IPS-18a (cell line): Measurements from ENCODE around the gene CUTC.

Experiments used
- H3K27ac ChIP-seq: one replicate; pipeline ENCODE4 v1.5.1; 2013; ENCODE audit warnings: low read length
- H3K27me3 ChIP-seq: one replicate; pipeline ENCODE4 v1.6.1; 2013; ENCODE audit warnings: mild to moderate bottlenecking, low read length; ENCODE audit not compliant: control insufficient read depth, insufficient read depth
- H3K36me3 ChIP-seq: one replicate; pipeline ENCODE4 v1.6.1; 2013; ENCODE audit warnings: low read depth, low read length; ENCODE audit not compliant: control insufficient read depth
- H3K4me1 ChIP-seq: one replicate; pipeline ENCODE4 v1.6.1; 2013; ENCODE audit warnings: low read depth, low read length; ENCODE audit not compliant: control insufficient read depth
- H3K4me3 ChIP-seq: one replicate; pipeline ENCODE4 v1.5.1; 2013; ENCODE audit warnings: low read length
- H3K9ac ChIP-seq: one replicate; pipeline ENCODE4 v1.6.1; 2013; ENCODE audit warnings: mild to moderate bottlenecking, low read length, moderate library complexity
- H3K9me3 ChIP-seq: one replicate; pipeline ENCODE4 v1.6.1; 2013; ENCODE audit warnings: low read depth, low read length; ENCODE audit not compliant: control insufficient read depth

CUTC gene

GRCh38 chr10:99787311-99787710 lies 55.3 kb downstream of the CUTC start:
- H3K27ac ChIP-seq: no peak overlapping the region
- H3K36me3 ChIP-seq: no peaks in the 10 kb centered on the region
- H3K4me1 ChIP-seq: no peaks in the 10 kb centered on the region
- no peaks in the 10 kb centered on the region for H3K9me3 ChIP-seq
- no peak overlapping the region for H3K4me3 ChIP-seq
- H3K9ac ChIP-seq: no peak overlapping the region
- H3K27me3 ChIP-seq: no peaks in the 10 kb centered on the region

GRCh38 chr10:99787782-99788445 lies 55.9 kb downstream of the CUTC start:
- no peaks in the 10 kb centered on the region for H3K9me3 ChIP-seq
- H3K36me3 ChIP-seq: no peaks in the 10 kb centered on the region
- H3K9ac ChIP-seq: no peak overlapping the region
- no peaks in the 10 kb centered on the region for H3K27me3 ChIP-seq
- H3K4me1 ChIP-seq: no peaks in the 10 kb centered on the region
- no peak overlapping the region for H3K4me3 ChIP-seq
- H3K27ac ChIP-seq: no peak overlapping the region

DNA sequence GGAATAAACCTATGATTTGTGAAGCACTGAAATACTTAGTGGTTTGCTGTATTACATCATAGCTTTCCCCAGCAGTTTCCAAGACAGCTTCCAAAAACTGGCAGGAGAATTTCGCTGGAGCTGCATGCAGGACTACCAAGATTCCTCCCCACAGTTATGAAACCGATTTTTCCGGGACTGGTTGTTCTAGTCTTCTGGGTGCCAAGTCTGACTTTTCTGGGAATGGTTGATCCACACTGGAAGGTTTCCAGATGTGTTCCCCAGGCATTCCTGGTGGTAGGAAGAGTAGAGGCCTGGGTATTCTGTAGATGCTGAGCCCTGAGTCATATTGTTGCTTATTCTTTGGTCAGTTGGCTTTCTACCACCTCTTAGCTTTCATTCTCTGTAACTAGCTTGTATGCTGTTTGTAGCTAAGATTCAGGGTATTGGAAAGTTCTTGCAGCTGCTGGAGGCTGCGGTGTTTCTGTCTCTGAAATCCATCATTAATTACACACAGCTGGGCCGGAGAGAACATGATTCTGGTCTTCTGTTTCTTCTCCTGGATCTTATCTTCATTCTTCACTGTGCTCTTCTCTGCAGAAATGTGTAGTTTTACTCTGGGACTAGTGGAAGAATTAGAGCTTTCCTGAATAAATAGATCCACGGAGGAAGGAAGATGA lies 56.7 kb downstream of the CUTC start:
- Histone ChIP-seq H3K27ac (no peak overlapping the region), H3K36me3 (no peaks in the 10 kb centered on the region), H3K4me3 (no peak overlapping the region), H3K9me3 (no peaks in the 10 kb centered on the region), H3K4me1 (no peaks in the 10 kb centered on the region), H3K9ac (no peak overlapping the region), H3K27me3 (no peaks in the 10 kb centered on the region)

GRCh38 chr10:99791831-99792230 lies 59.8 kb downstream of the CUTC start:
- H3K9ac ChIP-seq: no peak overlapping the region
- H3K4me3 ChIP-seq: no peak overlapping the region
- H3K27me3 ChIP-seq: no peaks in the 10 kb centered on the region
- H3K4me1 ChIP-seq: no peaks in the 10 kb centered on the region
- no peaks in the 10 kb centered on the region for H3K36me3 ChIP-seq
- no peaks in the 10 kb centered on the region for H3K9me3 ChIP-seq
- no peak overlapping the region for H3K27ac ChIP-seq

- Histone ChIP-seq H3K9ac (no peak overlapping the region), H3K4me1 (no peaks in the 10 kb centered on the region), H3K4me3 (no peak overlapping the region), H3K27me3 (no peaks in the 10 kb centered on the region), H3K9me3 (no peaks in the 10 kb centered on the region), H3K27ac (no peak overlapping the region), H3K36me3 (no peaks in the 10 kb centered on the region)
Observed at GRCh38 chr10:99793819-99794218, 61.8 kb downstream of the CUTC start.

DNA sequence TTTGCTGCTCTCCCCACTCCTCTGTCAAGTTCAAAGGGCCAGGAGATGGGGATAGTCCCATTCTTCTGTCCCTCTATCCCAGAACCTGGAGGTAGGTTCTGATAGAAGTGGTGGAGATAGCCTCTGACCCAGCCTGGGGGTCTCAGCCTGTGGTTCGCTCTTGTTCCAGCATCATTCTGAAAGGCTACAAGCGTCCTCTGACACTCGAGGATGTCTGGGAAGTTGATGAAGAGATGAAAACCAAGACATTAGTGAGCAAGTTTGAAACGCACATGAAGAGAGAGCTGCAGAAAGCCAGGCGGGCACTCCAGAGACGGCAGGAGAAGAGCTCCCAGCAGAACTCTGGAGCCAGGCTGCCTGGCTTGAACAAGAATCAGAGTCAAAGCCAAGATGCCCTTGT lies 64.9 kb downstream of the CUTC start:
- no peak overlapping the region for H3K9ac ChIP-seq
- no peak overlapping the region for H3K4me3 ChIP-seq
- no peaks in the 10 kb centered on the region for H3K9me3 ChIP-seq
- no peak overlapping the region for H3K27ac ChIP-seq
- no peaks in the 10 kb centered on the region for H3K27me3 ChIP-seq
- no peaks in the 10 kb centered on the region for H3K36me3 ChIP-seq
- H3K4me1 ChIP-seq: no peaks in the 10 kb centered on the region

DNA sequence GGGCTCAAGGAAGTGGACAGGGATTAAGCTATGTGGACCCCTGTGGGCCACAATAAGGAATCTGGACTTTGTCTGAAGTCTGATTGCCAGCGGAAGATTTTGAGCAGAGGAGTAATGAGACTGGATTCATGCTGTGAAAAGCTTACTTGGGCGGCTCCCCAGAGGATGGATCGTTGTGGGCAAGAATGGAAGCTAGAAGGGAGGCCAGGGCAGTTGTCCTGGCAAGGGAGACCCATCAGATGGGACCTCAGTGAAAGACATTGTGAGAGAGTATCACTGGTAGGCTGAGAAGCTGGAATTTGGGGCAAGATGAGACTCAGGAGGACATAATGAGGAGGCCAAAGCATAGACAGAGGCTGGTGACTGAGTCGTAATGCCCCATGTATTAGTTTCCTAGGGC lies 66.0 kb downstream of the CUTC start:
- Histone ChIP-seq H3K9me3 (no peaks in the 10 kb centered on the region), H3K27me3 (no peaks in the 10 kb centered on the region), H3K9ac (no peak overlapping the region), H3K27ac (no peak overlapping the region), H3K36me3 (no peaks in the 10 kb centered on the region), H3K4me1 (no peaks in the 10 kb centered on the region), H3K4me3 (no peak overlapping the region)

DNA sequence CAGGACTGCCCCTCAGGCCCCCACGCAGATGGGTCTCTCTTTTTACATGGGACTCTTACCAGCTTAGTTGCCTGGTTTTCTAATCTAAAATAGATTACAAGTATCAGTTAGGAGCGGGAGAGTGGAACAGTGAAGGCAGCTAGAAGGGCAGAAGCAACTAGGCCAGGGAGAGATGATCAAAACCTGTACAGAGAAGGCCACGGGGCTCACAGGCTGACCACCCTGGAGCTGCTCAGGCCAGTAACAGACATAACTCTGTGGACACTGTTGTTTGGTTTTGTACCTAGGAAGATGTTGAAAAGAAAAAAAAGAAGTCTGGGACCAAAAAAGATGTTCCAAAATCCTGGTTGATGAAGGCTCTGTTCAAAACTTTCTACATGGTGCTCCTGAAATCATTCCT lies 66.9 kb downstream of the CUTC start:
- H3K4me3 ChIP-seq: no peak overlapping the region
- H3K27me3 ChIP-seq: no peaks in the 10 kb centered on the region
- H3K9ac ChIP-seq: no peak overlapping the region
- H3K27ac ChIP-seq: no peak overlapping the region
- H3K4me1 ChIP-seq: no peaks in the 10 kb centered on the region
- no peaks in the 10 kb centered on the region for H3K9me3 ChIP-seq
- H3K36me3 ChIP-seq: no peaks in the 10 kb centered on the region

- no peak overlapping the region for H3K4me3 ChIP-seq
- no peaks in the 10 kb centered on the region for H3K4me1 ChIP-seq
- H3K27ac ChIP-seq: no peak overlapping the region
- no peaks in the 10 kb centered on the region for H3K36me3 ChIP-seq
- H3K9ac ChIP-seq: no peak overlapping the region
- H3K9me3 ChIP-seq: no peaks in the 10 kb centered on the region
- no peaks in the 10 kb centered on the region for H3K27me3 ChIP-seq
Observed at GRCh38 chr10:99799613-99800012, 67.6 kb downstream of the CUTC start.

DNA sequence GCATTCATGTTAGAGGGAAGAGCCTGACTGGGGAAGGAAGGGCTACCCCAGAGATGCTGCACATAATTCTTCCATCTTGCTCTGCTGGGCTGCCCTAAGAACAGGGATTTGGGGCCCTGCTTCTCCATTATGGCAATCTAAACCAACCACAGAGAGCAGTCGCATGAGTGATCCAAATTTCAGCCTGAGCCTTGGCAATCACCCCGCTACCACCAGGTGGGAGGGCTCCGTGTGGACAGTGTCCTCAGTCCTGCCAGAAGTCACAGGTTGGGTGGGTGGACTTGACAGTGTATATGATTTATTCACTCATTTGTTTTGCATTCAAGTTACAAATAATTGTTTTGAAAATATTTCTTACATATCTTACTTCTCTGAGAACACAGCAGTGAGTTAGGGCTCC lies 72.4 kb downstream of the CUTC start:
- Histone ChIP-seq H3K36me3 (no peaks in the 10 kb centered on the region), H3K9me3 (no peaks in the 10 kb centered on the region), H3K9ac (no peak overlapping the region), H3K27me3 (no peaks in the 10 kb centered on the region), H3K4me3 (no peak overlapping the region), H3K27ac (no peak overlapping the region), H3K4me1 (no peaks in the 10 kb centered on the region)

DNA sequence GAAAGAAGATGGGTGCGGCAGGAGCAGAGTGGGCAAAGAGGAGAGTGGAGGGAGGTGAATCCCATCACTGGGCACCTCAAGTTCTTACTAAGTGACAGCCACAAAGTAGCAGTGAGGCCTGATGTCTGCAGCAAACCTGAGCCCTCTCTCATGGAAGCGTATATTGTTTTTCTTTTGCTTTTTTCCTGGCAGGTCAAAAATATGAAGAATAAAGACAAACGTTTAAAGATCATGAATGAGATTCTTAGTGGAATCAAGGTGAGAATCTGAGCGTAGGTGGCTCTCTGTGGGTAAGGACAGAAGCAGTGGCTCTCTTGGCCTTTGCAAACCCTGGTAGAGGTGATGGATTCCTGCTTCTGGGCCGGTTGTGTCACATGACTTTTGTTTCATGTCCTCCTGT lies 73.2 kb downstream of the CUTC start:
- H3K9ac ChIP-seq: no peak overlapping the region
- no peaks in the 10 kb centered on the region for H3K9me3 ChIP-seq
- no peak overlapping the region for H3K27ac ChIP-seq
- no peaks in the 10 kb centered on the region for H3K4me1 ChIP-seq
- H3K4me3 ChIP-seq: no peak overlapping the region
- H3K36me3 ChIP-seq: no peaks in the 10 kb centered on the region
- no peaks in the 10 kb centered on the region for H3K27me3 ChIP-seq
